Transverse colon (tissue), 4 donors: ENCODE results near the gene FOXN4. TPM values are rescaled to one million over a fixed set of nuclear protein-coding genes. Genes with fewer than 3 reads are reported as not detected.

Source experiments
- DNase-seq: peaks from one replicate; pipeline ENCODE4 v3.0.0-alpha.2; 2019
- H3K27ac ChIP-seq, 4 donors: fragments of 200-600 bp; sonication (generic); 2 replicates each; pipeline ENCODE4 v1.5.1; 2016 to 2018; ENCODE audit warnings: inconsistent platforms in 4 of 4
- H3K27me3 ChIP-seq: fragments of 200-600 bp; sonication (generic); 2 replicates; pipeline ENCODE4 v1.5.1; 2017; ENCODE audit warnings: inconsistent platforms
- H3K36me3 ChIP-seq, 4 donors: fragments of 200-600 bp; sonication (generic); 2 replicates each; pipeline ENCODE4 v1.5.1; 2017 to 2019; ENCODE audit warnings: inconsistent platforms in 4 of 4
- H3K4me1 ChIP-seq, 4 donors: fragments of 200-600 bp; sonication (generic); 2 replicates each; pipeline ENCODE4 v1.5.1; 2017 to 2020; ENCODE audit warnings: inconsistent platforms in 4 of 4
- H3K4me3 ChIP-seq, 4 donors: fragments of 200-600 bp; sonication (generic); 1 replicate in 1 of 4; 2 replicates in 3 of 4; pipeline versions ENCODE4 v1.5.1 to v1.6.1; 2017 to 2019; ENCODE audit warnings: inconsistent platforms in 4 of 4
- H3K9me3 ChIP-seq, 2 donors: fragments of 200-600 bp; sonication (generic); 2 replicates each; pipeline ENCODE4 v1.5.1; 2017 to 2019; ENCODE audit warnings: inconsistent platforms in 2 of 2
- CTCF ChIP-seq, 5 experiments: fragments of 200-600 bp in 3 of 5; fragments of 450-650 bp in 2 of 5; sonication (generic) in 3 of 5; IDR thresholded peaks; 1 replicate in 2 of 5; 2 replicates in 3 of 5; pipeline ENCODE4 v1.5.1; 2016 to 2017; ENCODE audit warnings: antibody characterized with exemption in 5 of 5, inconsistent platforms in 3 of 5, mild to moderate bottlenecking in 2 of 5, moderate library complexity in 1 of 5
- EP300 ChIP-seq: sonication (generic); formaldehyde crosslinking; IDR thresholded peaks from one replicate; pipeline ENCODE4 v1.6.1; 2017; ENCODE audit warnings: antibody characterized with exemption, low read depth
- POLR2A ChIP-seq: fragments of 450-650 bp; IDR thresholded peaks from one replicate; pipeline ENCODE4 v1.6.1; 2016; ENCODE audit warnings: antibody characterized with exemption, mild to moderate bottlenecking, moderate library complexity
- POLR2AphosphoS5 ChIP-seq, 3 donors: sonication (generic); formaldehyde crosslinking; IDR thresholded peaks; one replicate each; pipeline ENCODE4 v1.6.1; 2016; ENCODE audit warnings: antibody characterized with exemption in 3 of 3
- WGBS, 2 donors: methylation state at CpG; one replicate each; pipeline ENCODE4 v1.1.5; 2018; ENCODE audit warnings: low coverage in 1 of 2; 5-methylcytosine and 5-hydroxymethylcytosine counted together
- in situ Hi-C, 4 donors: fragments of 200-750 bp; cut with MboI; loops; one replicate each; pipeline versions ENCODE4 v1.15.0 to v1.15.1; 2017; ENCODE audit warnings: low sequenced_read_pairs in 3 of 4, low pct_ligation_motif_present in 1 of 4, low pct_unique_long_range_greater_than_20kb in 1 of 4
- intact Hi-C: fragments of 100-400 bp; cut with DNase I; formaldehyde crosslinking; loops from one replicate; pipeline ENCODE4 v1.15.1; 2023; ENCODE audit warnings: low total_unique reads
- total RNA-seq, 4 donors: library from RNA; depleted of rRNA; stranded (reverse); fragments of >200 nt; gene quantifications; one replicate each; pipeline ENCODE4 v1.1.0, GENCODE V29; 2016

FOXN4 gene
- total RNA-seq, 4 donors from 2014 or later, result not detected

- H3K27ac ChIP-seq, result no peak overlapping the region
- intact Hi-C loops, result no loop called here
- no peak overlapping the region for H3K4me3 ChIP-seq
- 71 to 72% methylated on average over 2 of the region's 2 CpGs for WGBS, 2 donors
- no peaks in the 10 kb centered on the region for H3K36me3 ChIP-seq
- TF ChIP-seq POLR2A (no peak), CTCF (IDR thresholded peaks at IDR 0.05) (no peak), POLR2AphosphoS5 (IDR thresholded peaks at IDR 0.05) (no peak), EP300 (no peak)
- no peaks in the 10 kb centered on the region for H3K27me3 ChIP-seq
- in situ Hi-C loops, result no loop called here
- no peaks in the 10 kb centered on the region for H3K9me3 ChIP-seq
- H3K4me1 ChIP-seq, result no peaks in the 10 kb centered on the region
- DNase-seq, result no peak
Measured at GRCh38 chr12:109345428-109345827, 36.3 kb upstream of the FOXN4 start.

GRCh38 chr12:109343677-109344076, 34.6 kb upstream of the FOXN4 start:
- in situ Hi-C loops, result no loop called here
- Histone ChIP-seq H3K36me3 (no peaks in the 10 kb centered on the region), H3K27me3 (no peaks in the 10 kb centered on the region), H3K4me3 (no peak overlapping the region), H3K9me3 (no peaks in the 10 kb centered on the region), H3K27ac (no peak overlapping the region), H3K4me1 (no peaks in the 10 kb centered on the region)
- DNase-seq, result no peak
- WGBS, 2 donors, result 41 to 63% methylated on average over 2 of the region's 2 CpGs
- TF ChIP-seq CTCF (IDR thresholded peaks at IDR 0.05) (no peak), EP300 (no peak), POLR2A (no peak), POLR2AphosphoS5 (IDR thresholded peaks at IDR 0.05) (no peak)
- intact Hi-C loops, result no loop called here

DNA sequence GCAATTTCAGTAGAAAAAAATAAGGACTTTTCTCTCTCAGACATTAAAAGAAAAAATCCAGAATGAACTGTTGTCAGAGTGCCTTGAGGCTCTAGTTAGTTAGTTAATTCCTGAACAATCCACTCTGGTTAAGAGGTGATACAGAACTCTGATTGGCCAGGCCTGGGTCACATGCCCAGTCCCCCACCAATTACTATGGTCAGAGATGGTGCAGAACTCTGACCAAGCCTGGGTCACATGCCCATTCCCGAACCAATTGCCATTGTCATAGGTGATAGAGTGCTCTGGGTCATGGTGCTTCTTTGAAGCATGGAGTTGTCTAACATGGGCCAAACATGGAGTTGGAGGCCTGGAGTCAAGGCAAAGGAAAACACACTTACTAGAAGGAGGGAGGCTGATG, 27.5 kb upstream of the FOXN4 start:
- 87% methylated on average over 1 of the region's 1 CpG; no CpG with 5 or more reads in 1 of the 2 donors for WGBS, 2 donors
- TF ChIP-seq CTCF (IDR thresholded peaks at IDR 0.05), result no peak
- no peak for TF ChIP-seq EP300
- TF ChIP-seq POLR2AphosphoS5 (IDR thresholded peaks at IDR 0.05), result no peak
- no peak for TF ChIP-seq POLR2A
- H3K9me3 ChIP-seq, result no peaks in the 10 kb centered on the region
- DNase-seq, result no peak
- H3K27ac ChIP-seq, result no peak overlapping the region
- H3K36me3 ChIP-seq, result no peaks in the 10 kb centered on the region
- no peaks in the 10 kb centered on the region for H3K27me3 ChIP-seq
- intact Hi-C loops (no loop called here), in situ Hi-C loops (no loop called here)
- peaks cover 0 to 8% (median 3%) of the 10 kb centered on the region in 4 donors for H3K4me1 ChIP-seq
- H3K4me3 ChIP-seq, result no peak overlapping the region

DNA sequence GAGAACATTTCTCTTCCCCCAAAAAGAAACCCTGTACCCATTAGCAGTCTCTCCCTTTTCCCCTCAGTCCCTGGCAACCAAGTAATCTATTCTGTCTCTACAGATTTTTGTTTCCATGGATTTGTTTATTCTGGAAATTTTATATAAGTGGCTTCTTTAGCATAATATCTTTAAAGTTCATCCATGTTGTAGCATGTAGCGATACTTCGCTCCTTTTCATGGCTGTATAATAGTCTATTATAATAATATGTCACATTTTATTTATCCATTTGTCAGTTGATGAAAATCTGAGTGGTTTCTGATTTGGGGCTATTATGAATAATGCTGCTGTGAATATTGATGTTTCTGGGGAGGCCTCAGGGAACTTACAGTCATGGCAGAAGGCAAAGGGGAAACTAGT, 25.8 kb upstream of the FOXN4 start:
- in situ Hi-C loops, result no loop called here
- WGBS, 2 donors, result 94 to 100% methylated on average over 2 of the region's 2 CpGs
- Histone ChIP-seq H3K27ac (no peak overlapping the region), H3K4me3 (no peak overlapping the region), H3K9me3 (no peaks in the 10 kb centered on the region), H3K4me1 (peaks cover 0 to 17% (median 4%) of the 10 kb centered on the region in 4 donors), H3K27me3 (no peaks in the 10 kb centered on the region), H3K36me3 (no peaks in the 10 kb centered on the region)
- no peak for TF ChIP-seq POLR2AphosphoS5 (IDR thresholded peaks at IDR 0.05)
- TF ChIP-seq POLR2A, result no peak
- TF ChIP-seq CTCF (IDR thresholded peaks at IDR 0.05), result no peak
- no peak for TF ChIP-seq EP300
- no peak for DNase-seq
- intact Hi-C loops, result no loop called here
